Islet precursor cell (in vitro differentiated cells): ENCODE measurements around the gene CREG2.

Source experiments
- DNase-seq: peaks from one replicate; pipeline ENCODE4 v3.0.0-alpha.2; 2018

The CREG2 gene

DNA sequence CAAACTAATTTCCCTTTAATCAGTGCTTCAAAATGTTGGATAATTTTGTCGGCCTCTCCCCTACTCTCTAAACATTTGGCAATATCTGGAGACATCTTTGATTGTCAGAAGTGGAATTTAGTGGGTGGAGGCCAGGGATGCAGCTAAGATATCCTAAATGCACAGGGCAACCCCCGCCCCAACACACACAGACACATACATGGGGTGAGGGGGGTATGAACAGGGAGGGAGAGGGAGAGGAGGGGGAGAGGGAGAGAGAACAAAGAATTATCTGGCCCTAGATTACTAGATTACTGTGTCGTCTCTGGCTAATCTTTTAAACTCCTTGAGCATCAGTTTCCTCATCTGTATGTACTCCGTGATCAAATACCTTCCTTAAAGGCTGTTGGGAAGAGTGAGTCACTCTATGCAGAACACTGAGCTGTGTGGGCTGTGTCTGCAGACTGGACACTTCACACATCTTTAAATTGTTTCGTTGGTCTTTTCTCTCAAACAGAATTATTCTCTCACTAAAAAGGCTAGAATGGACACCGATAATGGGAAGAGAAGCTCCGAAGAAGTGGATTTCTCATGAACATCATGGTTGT lies 81.7 kb downstream of the CREG2 start:
- DNase-seq = peak; percentile 63

DNA sequence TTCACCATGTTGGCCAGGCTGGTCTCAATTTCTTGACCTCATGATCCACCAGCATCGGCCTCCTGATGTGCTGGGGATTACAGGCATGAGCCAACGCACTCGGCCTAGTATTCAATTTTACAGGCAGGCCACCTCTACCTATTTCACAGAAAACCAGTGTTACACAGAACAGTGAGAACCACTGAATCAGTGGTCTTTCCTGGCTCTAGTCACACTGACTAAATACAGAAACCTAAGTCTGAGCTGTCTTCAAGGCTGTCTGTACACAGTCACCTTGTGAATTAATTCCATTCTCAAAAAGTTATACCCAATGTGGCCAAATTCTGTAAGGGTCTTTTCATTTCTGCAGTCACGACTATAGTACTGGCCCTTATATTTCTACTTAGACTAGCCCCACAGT lies 82.3 kb downstream of the CREG2 start:
- DNase-seq = no peak

GRCh38 chr2:101303688-101304087 lies 83.6 kb downstream of the CREG2 start:
- DNase-seq = no peak

DNA sequence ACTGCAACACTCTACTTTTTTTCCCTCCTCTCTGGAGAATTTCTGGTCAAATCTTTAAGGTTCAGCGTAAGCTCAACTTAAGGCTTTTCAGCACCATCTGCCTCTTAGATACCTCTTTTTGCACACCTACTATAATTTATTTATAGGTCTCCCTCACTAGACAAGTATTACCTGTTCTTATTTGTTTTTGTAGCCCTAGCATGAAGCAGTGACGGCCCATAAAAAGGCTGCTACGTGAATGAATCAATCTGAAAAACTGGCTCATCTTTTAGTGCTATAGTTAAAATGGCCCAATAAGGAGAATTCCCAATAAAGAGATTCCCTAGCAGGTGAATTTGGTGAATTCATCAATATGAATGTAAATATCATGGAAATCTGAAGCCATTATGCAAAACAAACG lies 85.3 kb downstream of the CREG2 start:
- DNase-seq = no peak

GRCh38 chr2:101300836-101301235 lies 86.5 kb downstream of the CREG2 start:
- DNase-seq = no peak

GRCh38 chr2:101300164-101300563 lies 87.1 kb downstream of the CREG2 start:
- DNase-seq = no peak

- DNase-seq = no peak
Measured at GRCh38 chr2:101299604-101300003, 87.7 kb downstream of the CREG2 start.

DNA sequence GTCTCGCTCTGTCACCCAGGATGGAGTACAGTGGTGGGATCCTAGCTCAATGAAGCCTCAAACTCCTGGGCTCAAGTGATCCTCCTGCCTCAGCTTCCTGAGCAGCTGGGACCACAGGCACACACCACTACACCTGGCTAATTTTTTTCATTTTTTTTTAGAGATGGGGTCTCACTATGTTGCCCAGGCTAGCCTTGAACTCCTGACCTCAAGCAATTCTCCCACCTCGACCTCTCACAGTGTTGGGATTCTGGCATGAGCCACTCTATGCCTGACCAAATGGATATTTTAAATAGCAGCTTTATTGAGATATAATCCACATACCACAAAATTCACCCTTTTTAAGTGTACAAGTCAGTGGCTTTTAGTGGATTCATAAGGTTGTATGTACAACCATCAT lies 89.9 kb downstream of the CREG2 start:
- no peak for DNase-seq

GRCh38 chr2:101296371-101296770 lies 90.9 kb downstream of the CREG2 start:
- no peak for DNase-seq

DNA sequence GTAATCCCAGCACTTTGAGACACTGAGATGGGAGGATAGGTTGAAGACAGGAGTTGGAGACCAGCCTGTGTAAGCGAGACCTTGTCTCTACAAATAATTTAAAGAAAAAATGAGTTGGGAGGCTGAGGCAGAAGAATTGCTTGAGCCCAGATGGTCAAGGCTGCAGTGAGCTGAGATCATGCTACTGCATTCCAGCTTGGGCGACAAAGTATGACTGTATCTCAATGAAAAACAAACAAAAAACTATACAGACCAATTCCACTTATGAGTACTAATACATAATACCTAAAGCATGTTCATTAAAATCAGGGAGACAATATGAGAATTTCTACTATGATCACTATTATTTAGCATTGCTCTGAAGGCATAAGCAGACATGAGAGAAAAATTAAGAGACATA lies 91.4 kb downstream of the CREG2 start:
- DNase-seq = no peak
